Testis (tissue), 3 donors: ENCODE results near the gene OR4K2. TPM values are rescaled to one million over a fixed set of nuclear protein-coding genes. Genes with fewer than 3 reads are reported as not detected.
"Not testable (repeated sequence)": the region's sequence is repeated elsewhere in the genome, so short reads cannot be mapped to it uniquely, and the experiment has no call there.

Source experiments
- DNase-seq: peaks from one replicate; pipeline ENCODE4 v3.0.0-alpha.2; 2019
- H3K27ac ChIP-seq, 2 donors: fragments of 200-600 bp; sonication (generic); one replicate each; pipeline ENCODE4 v1.5.1; 2019
- H3K27me3 ChIP-seq: fragments of 200-600 bp; sonication (generic); one replicate; pipeline ENCODE4 v1.5.1; 2019
- H3K36me3 ChIP-seq: fragments of 200-600 bp; sonication (generic); one replicate; pipeline ENCODE4 v1.5.1; 2017; ENCODE audit warnings: low read depth; ENCODE audit errors: missing control alignments
- H3K4me1 ChIP-seq: fragments of 200-600 bp; sonication (generic); one replicate; pipeline ENCODE4 v1.5.1; 2019
- H3K4me3 ChIP-seq, 2 donors: fragments of 200-600 bp; sonication (generic); one replicate each; pipeline ENCODE4 v1.5.1; 2017 to 2019
- H3K9me3 ChIP-seq: fragments of 200-600 bp; sonication (generic); one replicate; pipeline ENCODE4 v1.5.1; 2017
- CTCF ChIP-seq, 3 experiments: fragments of 450-650 bp in 2 of 3; fragments of 200-600 bp in 1 of 3; sonication (generic) in 1 of 3; IDR thresholded peaks; one replicate each; pipeline ENCODE4 v1.5.1; 2016 to 2019; ENCODE audit warnings: antibody characterized with exemption in 3 of 3, mild to moderate bottlenecking in 2 of 3, moderate library complexity in 1 of 3
- POLR2A ChIP-seq: fragments of 450-650 bp; IDR thresholded peaks from one replicate; pipeline ENCODE4 v1.6.1; 2017; ENCODE audit warnings: antibody characterized with exemption, mild to moderate bottlenecking, moderate library complexity
- WGBS, 2 donors: methylation state at CpG; one replicate each; pipeline ENCODE4 v1.1.5; 2018; 5-methylcytosine and 5-hydroxymethylcytosine counted together
- intact Hi-C: fragments of 100-400 bp; cut with DNase I; formaldehyde crosslinking; loops from one replicate; pipeline ENCODE4 v1.15.1; 2023; ENCODE audit warnings: low total_unique reads
- polyA plus RNA-seq: library from polyadenylated mRNA; stranded (reverse); fragments of 350-450 nt; fragmentation: Illumina TruSeq; extraction: RNeasy Lipid Tissue Mini Kit (QIAGEN cat#74804); gene quantifications from one replicate; pipeline ENCODE4 v1.2.3, GENCODE V29; 2014; ENCODE audit warnings: low read depth, low replicate concordance; ENCODE audit not compliant: insufficient read depth
- total RNA-seq, 2 donors: library from RNA; depleted of rRNA; stranded (reverse); fragments of >200 nt; gene quantifications; one replicate each; pipeline ENCODE4 v1.2.3, GENCODE V29; 2016

OR4K2 gene
- total and polyA plus RNA-seq, 3 donors from 2014 or later = 0.12 TPM; not detected in 2

GRCh38 chr14:19851365-19851764, 23.6 kb upstream of the OR4K2 start:
- H3K27me3 ChIP-seq = no peaks in the 10 kb centered on the region
- no peaks in the 10 kb centered on the region for H3K4me1 ChIP-seq
- intact Hi-C loops = no loop called here
- no peak for TF ChIP-seq POLR2A
- no peak for TF ChIP-seq CTCF (IDR thresholded peaks at IDR 0.05)
- no peak overlapping the region for H3K27ac ChIP-seq
- DNase-seq = no peak
- H3K4me3 ChIP-seq = no peak overlapping the region
- no peaks in the 10 kb centered on the region for H3K9me3 ChIP-seq
- H3K36me3 ChIP-seq = no peaks in the 10 kb centered on the region

- H3K36me3 ChIP-seq, DNase-seq, H3K27ac ChIP-seq, H3K4me1 ChIP-seq, intact Hi-C loops, H3K9me3 ChIP-seq, H3K27me3 ChIP-seq: not testable (repeated sequence)
- H3K4me3 ChIP-seq = peak overlapping the region in 1 of 2 donors; percentile 43
- 31 to 73% methylated on average over 7 to 39 of the region's 39 CpGs for WGBS, 2 donors
Measured at GRCh38 chr14:19866061-19866669, 8.8 kb upstream of the OR4K2 start.

GRCh38 chr14:19873178-19873577, 1.8 kb upstream of the OR4K2 start:
- WGBS, 2 donors = 25 to 29% methylated on average over 6 of the region's 6 CpGs
- no peaks in the 10 kb centered on the region for H3K36me3 ChIP-seq
- intact Hi-C loops = no loop called here
- no peak for TF ChIP-seq CTCF (IDR thresholded peaks at IDR 0.05)
- no peak for TF ChIP-seq POLR2A
- no peak for DNase-seq
- no peaks in the 10 kb centered on the region for H3K9me3 ChIP-seq
- peak overlapping the region in 1 of 2 donors; percentile 1 for H3K4me3 ChIP-seq
- no peak overlapping the region for H3K27ac ChIP-seq
- no peaks in the 10 kb centered on the region for H3K4me1 ChIP-seq
- H3K27me3 ChIP-seq = no peaks in the 10 kb centered on the region

- intact Hi-C loops = no loop called here
Measured at GRCh38 chr14:19878029-19878642, 3.2 kb downstream of the OR4K2 start.

GRCh38 chr14:19895282-19895681, 20.3 kb downstream of the OR4K2 start:
- Histone ChIP-seq H3K4me1 (no peaks in the 10 kb centered on the region), H3K36me3 (no peaks in the 10 kb centered on the region), H3K4me3 (no peak overlapping the region), H3K9me3 (no peaks in the 10 kb centered on the region), H3K27ac (no peak overlapping the region), H3K27me3 (no peaks in the 10 kb centered on the region)
- intact Hi-C loops = no loop called here
- TF ChIP-seq POLR2A (no peak), CTCF (IDR thresholded peaks at IDR 0.05) (no peak)
- 38 to 51% methylated on average over 2 of the region's 2 CpGs for WGBS, 2 donors
- no peak for DNase-seq

More at GRCh38 chr14:19878029-19878642, 3.2 kb downstream of the OR4K2 start:
- no peak for DNase-seq
- H3K9me3 ChIP-seq = no peaks in the 10 kb centered on the region
- no peaks in the 10 kb centered on the region for H3K4me1 ChIP-seq
- H3K27ac ChIP-seq = no peak overlapping the region
- H3K27me3 ChIP-seq = no peaks in the 10 kb centered on the region
- no peaks in the 10 kb centered on the region for H3K36me3 ChIP-seq
- no peak overlapping the region for H3K4me3 ChIP-seq
- TF ChIP-seq POLR2A (no peak), CTCF (IDR thresholded peaks at IDR 0.05) (peak; percentile 35 to 96 (median 55))
